HEK293 (cell line): ENCODE results near the gene USP6NL.

Experiments
- BCL6B ChIP-seq: fragments of 450-650 bp; formaldehyde crosslinking; IDR thresholded peaks from 2 replicates; pipeline ENCODE4 v1.5.1; 2017; ENCODE audit warnings: missing biosample characterization, missing genetic modification characterization
- FEZF1 ChIP-seq: fragments of 450-650 bp; formaldehyde crosslinking; IDR thresholded peaks from 2 replicates; pipeline ENCODE4 v1.5.1; 2016; ENCODE audit warnings: missing biosample characterization, missing genetic modification characterization
- GLIS2 ChIP-seq: fragments of 450-650 bp; formaldehyde crosslinking; IDR thresholded peaks from 2 replicates; pipeline ENCODE4 v1.5.1; 2016; ENCODE audit warnings: missing biosample characterization, missing genetic modification characterization
- INSM2 ChIP-seq: fragments of 450-650 bp; formaldehyde crosslinking; IDR thresholded peaks from 2 replicates; pipeline ENCODE4 v1.5.1; 2016; ENCODE audit warnings: missing biosample characterization, missing genetic modification characterization
- KLF10 ChIP-seq: fragments of 450-650 bp; IDR thresholded peaks from 2 replicates; pipeline ENCODE4 v1.5.1; 2018; ENCODE audit warnings: missing biosample characterization, mild to moderate bottlenecking, missing genetic modification characterization
- KLF8 ChIP-seq: fragments of 450-650 bp; formaldehyde crosslinking; IDR thresholded peaks from 2 replicates; pipeline ENCODE4 v1.5.1; 2016; ENCODE audit warnings: missing biosample characterization, missing genetic modification characterization
- KLF9 ChIP-seq: fragments of 450-650 bp; formaldehyde crosslinking; IDR thresholded peaks from 2 replicates; pipeline ENCODE4 v1.5.1; 2016; ENCODE audit warnings: missing biosample characterization, missing genetic modification characterization, low read depth
- OSR2 ChIP-seq: fragments of 450-650 bp; formaldehyde crosslinking; IDR thresholded peaks from 2 replicates; pipeline ENCODE4 v1.5.1; 2016; ENCODE audit warnings: missing biosample characterization, missing genetic modification characterization
- OVOL3 ChIP-seq: fragments of 450-650 bp; formaldehyde crosslinking; IDR thresholded peaks from 2 replicates; pipeline ENCODE4 v1.5.1; 2016; ENCODE audit warnings: missing biosample characterization, missing genetic modification characterization
- PATZ1 ChIP-seq: fragments of 450-650 bp; formaldehyde crosslinking; IDR thresholded peaks from 2 replicates; pipeline ENCODE4 v1.5.1; 2016; ENCODE audit warnings: missing biosample characterization, missing genetic modification characterization
- REPIN1 ChIP-seq: fragments of 450-650 bp; formaldehyde crosslinking; IDR thresholded peaks from 2 replicates; pipeline ENCODE4 v1.5.1; 2017; ENCODE audit warnings: missing biosample characterization, missing genetic modification characterization, low read depth
- SP7 ChIP-seq: fragments of 450-650 bp; formaldehyde crosslinking; IDR thresholded peaks from 2 replicates; pipeline ENCODE4 v1.5.1; 2016; ENCODE audit warnings: missing biosample characterization, missing genetic modification characterization
- TCF7L2 ChIP-seq: IDR thresholded peaks from 2 replicates; pipeline ENCODE4 v1.6.1; 2011; ENCODE audit warnings: low read depth, mild to moderate bottlenecking, inconsistent platforms, low read length, moderate library complexity, borderline replicate concordance
- WT1 ChIP-seq: fragments of 450-650 bp; formaldehyde crosslinking; IDR thresholded peaks from 2 replicates; pipeline ENCODE4 v1.5.1; 2016; ENCODE audit warnings: missing biosample characterization, missing genetic modification characterization
- ZBTB21 ChIP-seq: fragments of 450-650 bp; formaldehyde crosslinking; IDR thresholded peaks from 2 replicates; pipeline ENCODE4 v1.5.1; 2017; ENCODE audit warnings: missing biosample characterization, missing genetic modification characterization
- ZBTB44 ChIP-seq: fragments of 450-650 bp; IDR thresholded peaks from 2 replicates; pipeline ENCODE4 v1.5.1; 2018; ENCODE audit warnings: missing biosample characterization, mild to moderate bottlenecking, missing genetic modification characterization
- ZFP69B ChIP-seq: fragments of 450-650 bp; formaldehyde crosslinking; IDR thresholded peaks from 2 replicates; pipeline ENCODE4 v1.5.1; 2016; ENCODE audit warnings: missing biosample characterization, missing genetic modification characterization
- ZNF10 ChIP-seq: fragments of 450-650 bp; formaldehyde crosslinking; IDR thresholded peaks from 2 replicates; pipeline ENCODE4 v1.5.1; 2017; ENCODE audit warnings: missing biosample characterization, missing genetic modification characterization
- ZNF112 ChIP-seq: fragments of 450-650 bp; formaldehyde crosslinking; IDR thresholded peaks from 2 replicates; pipeline ENCODE4 v1.5.0; 2017; ENCODE audit warnings: missing biosample characterization, missing genetic modification characterization
- ZNF280D ChIP-seq: fragments of 450-650 bp; formaldehyde crosslinking; IDR thresholded peaks from 2 replicates; pipeline ENCODE4 v1.5.1; 2016; ENCODE audit warnings: missing biosample characterization, missing genetic modification characterization
- ZNF529 ChIP-seq: fragments of 450-650 bp; formaldehyde crosslinking; IDR thresholded peaks from 2 replicates; pipeline ENCODE4 v1.5.1; 2017; ENCODE audit warnings: missing genetic modification characterization, missing biosample characterization; ENCODE audit not compliant: insufficient replicate concordance
- ZNF530 ChIP-seq: fragments of 450-650 bp; formaldehyde crosslinking; IDR thresholded peaks from 2 replicates; pipeline ENCODE4 v1.5.1; 2016; ENCODE audit warnings: low read depth, missing biosample characterization, missing genetic modification characterization
- ZNF558 ChIP-seq: fragments of 450-650 bp; formaldehyde crosslinking; IDR thresholded peaks from 2 replicates; pipeline ENCODE4 v1.5.1; 2016; ENCODE audit warnings: missing biosample characterization, missing genetic modification characterization
- ZNF692 ChIP-seq: fragments of 450-650 bp; formaldehyde crosslinking; IDR thresholded peaks from 2 replicates; pipeline ENCODE4 v1.5.1; 2016; ENCODE audit warnings: missing biosample characterization, missing genetic modification characterization
- ZNF747 ChIP-seq: fragments of 450-650 bp; formaldehyde crosslinking; IDR thresholded peaks from 2 replicates; pipeline ENCODE4 v1.5.1; 2016; ENCODE audit warnings: missing biosample characterization, missing genetic modification characterization
- ZNF776 ChIP-seq: fragments of 450-650 bp; formaldehyde crosslinking; IDR thresholded peaks from 2 replicates; pipeline ENCODE4 v1.5.0; 2017; ENCODE audit warnings: missing biosample characterization, missing genetic modification characterization, borderline replicate concordance
- ZNF843 ChIP-seq: fragments of 450-650 bp; formaldehyde crosslinking; IDR thresholded peaks from 2 replicates; pipeline ENCODE4 v1.5.1; 2016; ENCODE audit warnings: missing biosample characterization, missing genetic modification characterization
- ZXDB ChIP-seq: fragments of 450-650 bp; formaldehyde crosslinking; IDR thresholded peaks from 2 replicates; pipeline ENCODE4 v1.5.1; 2016; ENCODE audit warnings: missing biosample characterization, missing genetic modification characterization

Gene USP6NL

GRCh38 chr10:11602919-11603523 is 8.4 kb downstream of the USP6NL start (continued):
- peak; percentile 85 for TF ChIP-seq OSR2 (tag by site-specific recombination)
- TF ChIP-seq KLF9 (tag by site-specific recombination): no peak
- peak; percentile 95 for TF ChIP-seq SP7 (tag by site-specific recombination)
- peak; percentile 87 for TF ChIP-seq ZBTB21 (tag by site-specific recombination)
- TF ChIP-seq GLIS2: no peak
- peak; percentile 86 for TF ChIP-seq INSM2 (tag by site-specific recombination)
- TF ChIP-seq ZNF280D: no peak
- peak; percentile 99 for TF ChIP-seq WT1 (tag by site-specific recombination)
- no peak for TF ChIP-seq REPIN1 (tag by site-specific recombination)
- no peak for TF ChIP-seq ZNF112
- 0 out of 2 replicates have a peak, but pooled peaks have one; percentile 13 for TF ChIP-seq ZNF10 (tag by site-specific recombination)
- no peak for TF ChIP-seq ZBTB44 (tag by site-specific recombination)
- TF ChIP-seq ZNF776 (tag by site-specific recombination): no peak
- TF ChIP-seq ZFP69B (tag by site-specific recombination): peak; percentile 38; the same call in 1 of the 2 replicates
- 0 out of 2 replicates have a peak, but pooled peaks have one; percentile 60 for TF ChIP-seq ZNF692 (tag by site-specific recombination)
- TF ChIP-seq PATZ1 (tag by site-specific recombination): peak; percentile 46; the same call in 1 of the 2 replicates
- no peak for TF ChIP-seq ZNF529 (tag by site-specific recombination)
- TF ChIP-seq ZNF558 (tag by site-specific recombination): 0 out of 2 replicates have a peak, but pooled peaks have one; percentile 12
- TF ChIP-seq ZNF843: peak; percentile 86
- TF ChIP-seq FEZF1 (tag by site-specific recombination): peak; percentile 97
- peak; percentile 97 for TF ChIP-seq TCF7L2
- TF ChIP-seq BCL6B: peak; percentile 89
- TF ChIP-seq KLF10 (tag by site-specific recombination): no peak; the same call in 1 of the 2 replicates
- peak; percentile 85 for TF ChIP-seq KLF8 (tag by site-specific recombination)
- peak; percentile 79 for TF ChIP-seq ZXDB (tag by site-specific recombination)
- TF ChIP-seq ZNF530 (tag by site-specific recombination): no peak
- TF ChIP-seq OVOL3: no peak
- TF ChIP-seq ZNF747 (tag by site-specific recombination): no peak
